ENCODE results near the gene CNOT6L. TPM values are rescaled to one million over a fixed set of nuclear protein-coding genes. Genes with fewer than 3 reads are reported as not detected.

Gene CNOT6L
- total RNA-seq, 1 donor from 2014 or later: 50.8 TPM

DNA sequence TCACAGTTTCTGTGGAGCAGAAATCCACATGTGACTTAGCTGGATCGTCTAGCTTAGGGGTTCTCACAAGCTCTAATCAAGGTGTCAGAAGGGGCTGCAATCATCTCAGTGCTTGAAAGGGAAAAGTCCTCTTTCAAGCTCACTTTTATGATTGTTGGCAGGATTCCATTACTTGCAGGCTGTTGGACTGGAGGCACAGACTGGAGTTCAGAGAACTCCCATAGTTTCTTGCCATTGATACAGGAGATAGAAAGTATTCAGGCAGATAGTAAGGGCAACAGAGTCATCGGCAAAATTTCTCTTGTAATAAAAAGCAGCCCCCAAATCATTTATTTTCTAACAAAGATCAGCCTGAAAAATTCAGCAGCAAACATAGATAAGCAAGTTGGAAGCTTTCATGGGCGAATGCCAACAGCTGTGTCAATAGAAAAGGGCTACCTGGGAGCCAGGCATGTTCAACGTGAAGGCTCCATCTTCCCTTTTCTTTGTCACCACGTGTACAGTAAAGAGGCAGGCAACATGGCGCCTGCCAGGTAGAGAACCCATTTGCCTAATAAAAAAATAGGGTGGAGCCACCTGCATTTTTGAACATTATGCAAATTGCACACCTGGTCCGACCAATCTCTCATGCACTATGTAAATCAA is 149.1 kb downstream of the CNOT6L start:
- DNase-seq: no peak
- intact Hi-C loops (cut with DNase I): no loop called here

DNA sequence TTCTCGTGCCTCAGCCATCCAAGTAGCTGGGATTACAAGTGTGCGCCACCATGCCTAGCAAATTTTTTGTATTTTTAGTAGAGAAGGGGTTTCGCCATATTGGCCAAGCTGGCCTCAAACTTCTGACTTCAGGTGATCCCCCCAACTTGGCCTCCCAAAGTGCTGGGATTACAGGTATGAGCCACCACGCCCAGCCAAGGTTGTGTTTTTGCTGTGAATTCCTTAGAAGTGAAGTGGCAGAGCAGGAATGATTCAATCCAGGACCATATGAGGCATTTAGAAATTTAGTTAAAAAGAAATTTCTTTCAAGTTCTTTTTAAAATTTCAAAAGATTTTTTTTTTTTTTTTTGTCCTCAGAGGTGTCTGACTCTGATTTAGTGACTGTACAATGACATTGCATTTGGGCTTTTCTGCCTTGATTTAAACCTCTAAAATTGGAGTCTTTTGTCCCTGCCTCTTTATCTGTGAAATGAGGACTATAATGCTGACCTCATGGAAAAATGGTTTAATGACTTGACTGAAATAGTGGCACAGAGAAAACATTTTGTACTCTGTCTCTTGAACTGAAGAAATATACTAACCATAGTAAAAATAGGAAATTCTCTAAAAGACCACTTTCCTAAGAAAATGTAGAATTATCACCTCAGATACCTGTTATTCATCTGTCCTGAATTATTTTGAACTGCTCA is 153.6 kb downstream of the CNOT6L start:
- no peak overlapping the region for H3K4me3 ChIP-seq
- H3K27ac ChIP-seq: no peak overlapping the region
- H3K9me3 ChIP-seq: no peaks in the 10 kb centered on the region
- no peaks in the 10 kb centered on the region for H3K36me3 ChIP-seq
- TF ChIP-seq, protein P1, sequence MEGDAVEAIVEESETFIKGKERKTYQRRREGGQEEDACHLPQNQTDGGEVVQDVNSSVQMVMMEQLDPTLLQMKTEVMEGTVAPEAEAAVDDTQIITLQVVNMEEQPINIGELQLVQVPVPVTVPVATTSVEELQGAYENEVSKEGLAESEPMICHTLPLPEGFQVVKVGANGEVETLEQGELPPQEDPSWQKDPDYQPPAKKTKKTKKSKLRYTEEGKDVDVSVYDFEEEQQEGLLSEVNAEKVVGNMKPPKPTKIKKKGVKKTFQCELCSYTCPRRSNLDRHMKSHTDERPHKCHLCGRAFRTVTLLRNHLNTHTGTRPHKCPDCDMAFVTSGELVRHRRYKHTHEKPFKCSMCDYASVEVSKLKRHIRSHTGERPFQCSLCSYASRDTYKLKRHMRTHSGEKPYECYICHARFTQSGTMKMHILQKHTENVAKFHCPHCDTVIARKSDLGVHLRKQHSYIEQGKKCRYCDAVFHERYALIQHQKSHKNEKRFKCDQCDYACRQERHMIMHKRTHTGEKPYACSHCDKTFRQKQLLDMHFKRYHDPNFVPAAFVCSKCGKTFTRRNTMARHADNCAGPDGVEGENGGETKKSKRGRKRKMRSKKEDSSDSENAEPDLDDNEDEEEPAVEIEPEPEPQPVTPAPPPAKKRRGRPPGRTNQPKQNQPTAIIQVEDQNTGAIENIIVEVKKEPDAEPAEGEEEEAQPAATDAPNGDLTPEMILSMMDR (IDR thresholded peaks at IDR 0.05): no peak
- no peaks in the 10 kb centered on the region for H3K4me1 ChIP-seq
- ATAC-seq (no peak), DNase-seq (no peak)
- intact Hi-C loops (cut with DNase I): no loop called here
- H3K27me3 ChIP-seq: no peaks in the 10 kb centered on the region

More for the DNA sequence above, 149.1 kb downstream of the CNOT6L start:
- no peaks in the 10 kb centered on the region for H3K4me1 ChIP-seq
- H3K9me3 ChIP-seq: no peaks in the 10 kb centered on the region
- TF ChIP-seq, protein P1 (IDR thresholded peaks at IDR 0.05): no peak
- no peaks in the 10 kb centered on the region for H3K27me3 ChIP-seq
- H3K27ac ChIP-seq: no peak overlapping the region
- H3K36me3 ChIP-seq: no peaks in the 10 kb centered on the region
- ATAC-seq: no peak
- H3K4me3 ChIP-seq: no peak overlapping the region

Other genes starting within 250 kb of the CNOT6L start
- gene CXCL13, start 213.5 kb downstream of the CNOT6L start, total RNA-seq: not detected
- gene MRPL1, start 43.5 kb upstream of the CNOT6L start, total RNA-seq: 17.6 TPM
- gene FRAS1, start 238.0 kb upstream of the CNOT6L start, total RNA-seq: 20.2 TPM